ENCODE measurements around the gene TESMIN. TPM values are rescaled to one million over a fixed set of nuclear protein-coding genes. Genes with fewer than 3 reads are reported as not detected.

The TESMIN gene
- total RNA-seq, 1 donor from 2014 or later, result 1.1 TPM

DNA sequence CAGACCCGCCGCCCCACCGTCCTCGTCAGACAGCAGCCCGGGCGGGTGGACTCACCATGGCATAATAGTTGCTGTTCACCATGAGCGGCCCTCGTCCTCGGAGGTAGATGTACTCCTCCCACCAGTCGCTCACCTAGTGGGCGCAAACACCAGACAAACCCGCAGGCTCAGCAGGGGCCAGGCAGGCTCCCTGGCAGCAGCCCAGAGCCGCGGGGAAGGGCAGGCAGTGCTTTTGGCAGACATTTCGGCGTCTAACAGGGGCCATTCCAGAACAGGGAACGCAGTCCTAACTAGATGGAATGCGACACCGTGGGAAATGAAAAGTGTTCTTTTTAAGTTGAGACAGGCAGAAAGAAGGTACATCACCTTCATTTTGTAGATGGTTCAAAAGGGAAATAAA lies 45.5 kb upstream of the TESMIN start:
- Mint-ChIP-seq H3K27me3 (ENCODE audit: low read depth, unreplicated experiment) (peaks cover 15% of the 10 kb centered on the region), H3K9me3 (ENCODE audit: unreplicated experiment) (peaks cover 2% of the 10 kb centered on the region), H3K36me3 (ENCODE audit: low read depth, unreplicated experiment) (no peaks in the 10 kb centered on the region), H3K27ac (ENCODE audit: unreplicated experiment) (no peak overlapping the region), H3K4me3 (ENCODE audit: unreplicated experiment) (no peak overlapping the region), H3K4me1 (ENCODE audit: low read depth, unreplicated experiment) (no peaks in the 10 kb centered on the region)
- DNase-seq (ENCODE audit: low read depth) (peak; percentile 14), FAIRE-seq (no peak)
- Histone ChIP-seq H3K4me3 (ENCODE audit: insufficient read depth, low read depth, low read length) (no peak overlapping the region), H2AFZ (ENCODE audit: low read depth, low read length) (no peak overlapping the region), H3K9me3 (ENCODE audit: insufficient read depth, low read depth, low read length) (no peaks in the 10 kb centered on the region), H4K20me1 (ENCODE audit: insufficient read depth, low read length) (no peaks in the 10 kb centered on the region), H3K9ac (ENCODE audit: low read length) (no peak overlapping the region), H3K27ac (ENCODE audit: low read depth, low read length) (no peak overlapping the region), H3K36me3 (ENCODE audit: insufficient read depth, low read length) (no peaks in the 10 kb centered on the region), H3K79me2 (ENCODE audit: insufficient read depth, low read length) (no peaks in the 10 kb centered on the region), H3K27me3 (ENCODE audit: insufficient read depth, low read length) (no peaks in the 10 kb centered on the region), H3K4me2 (ENCODE audit: low read length) (no peak overlapping the region), H3K4me1 (ENCODE audit: insufficient read depth, low read length) (no peaks in the 10 kb centered on the region)
- TF ChIP-seq, protein P1, sequence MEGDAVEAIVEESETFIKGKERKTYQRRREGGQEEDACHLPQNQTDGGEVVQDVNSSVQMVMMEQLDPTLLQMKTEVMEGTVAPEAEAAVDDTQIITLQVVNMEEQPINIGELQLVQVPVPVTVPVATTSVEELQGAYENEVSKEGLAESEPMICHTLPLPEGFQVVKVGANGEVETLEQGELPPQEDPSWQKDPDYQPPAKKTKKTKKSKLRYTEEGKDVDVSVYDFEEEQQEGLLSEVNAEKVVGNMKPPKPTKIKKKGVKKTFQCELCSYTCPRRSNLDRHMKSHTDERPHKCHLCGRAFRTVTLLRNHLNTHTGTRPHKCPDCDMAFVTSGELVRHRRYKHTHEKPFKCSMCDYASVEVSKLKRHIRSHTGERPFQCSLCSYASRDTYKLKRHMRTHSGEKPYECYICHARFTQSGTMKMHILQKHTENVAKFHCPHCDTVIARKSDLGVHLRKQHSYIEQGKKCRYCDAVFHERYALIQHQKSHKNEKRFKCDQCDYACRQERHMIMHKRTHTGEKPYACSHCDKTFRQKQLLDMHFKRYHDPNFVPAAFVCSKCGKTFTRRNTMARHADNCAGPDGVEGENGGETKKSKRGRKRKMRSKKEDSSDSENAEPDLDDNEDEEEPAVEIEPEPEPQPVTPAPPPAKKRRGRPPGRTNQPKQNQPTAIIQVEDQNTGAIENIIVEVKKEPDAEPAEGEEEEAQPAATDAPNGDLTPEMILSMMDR (IDR thresholded peaks at IDR 0.05; ENCODE audit: insufficient read depth, low read depth, low read length), result no peak
- no peak for TF ChIP-seq EZH2 (IDR thresholded peaks at IDR 0.05; ENCODE audit: insufficient read depth, low read length)

DNA sequence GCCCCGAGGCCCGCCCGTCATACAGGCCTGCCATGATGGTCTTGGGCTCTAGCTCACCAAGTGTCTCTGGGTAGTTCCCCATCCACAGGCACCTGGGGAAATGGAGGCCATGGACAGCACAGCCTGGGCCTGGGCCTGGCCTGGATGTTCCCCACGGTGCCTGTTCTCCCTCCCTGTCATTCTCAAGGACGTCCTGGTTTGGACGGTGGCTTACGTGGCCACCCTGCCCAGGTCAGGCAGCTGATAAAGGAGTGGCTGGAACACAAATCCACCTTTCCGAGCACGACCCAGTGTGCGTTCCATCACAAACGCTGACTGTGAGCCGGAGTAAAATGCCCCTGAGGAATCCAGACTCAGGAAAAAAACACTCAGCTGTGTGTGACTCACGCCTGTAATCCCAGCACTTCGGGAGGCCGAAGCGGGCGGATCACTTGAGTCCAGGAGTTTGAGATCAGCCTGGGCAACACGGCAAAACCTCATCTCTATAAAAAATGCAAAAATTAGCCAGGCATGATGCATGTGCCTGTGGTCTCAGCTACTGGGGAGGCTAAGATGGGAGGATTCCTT lies 41.2 kb upstream of the TESMIN start:
- TF ChIP-seq, protein P1 (IDR thresholded peaks at IDR 0.05; ENCODE audit: insufficient read depth, low read depth, low read length), result no peak
- no peak for TF ChIP-seq EZH2 (IDR thresholded peaks at IDR 0.05; ENCODE audit: insufficient read depth, low read length)
- DNase-seq (ENCODE audit: low read depth) (peak; percentile 42), FAIRE-seq (no peak)
- no peak overlapping the region for H3K27ac ChIP-seq (ENCODE audit: low read depth, low read length)
- no peaks in the 10 kb centered on the region for H3K27me3 ChIP-seq (ENCODE audit: insufficient read depth, low read length)
- H3K36me3 Mint-ChIP-seq (ENCODE audit: low read depth, unreplicated experiment), result peaks cover 2% of the 10 kb centered on the region
- no peaks in the 10 kb centered on the region for H3K4me1 ChIP-seq (ENCODE audit: insufficient read depth, low read length)
- H2AFZ ChIP-seq (ENCODE audit: low read depth, low read length), result no peak overlapping the region
- H3K9ac ChIP-seq (ENCODE audit: low read length), result no peak overlapping the region
- H3K4me3 ChIP-seq (ENCODE audit: insufficient read depth, low read depth, low read length), result no peak overlapping the region
- H3K4me2 ChIP-seq (ENCODE audit: low read length), result no peak overlapping the region
- no peaks in the 10 kb centered on the region for H3K9me3 ChIP-seq (ENCODE audit: insufficient read depth, low read depth, low read length)
- no peaks in the 10 kb centered on the region for H4K20me1 ChIP-seq (ENCODE audit: insufficient read depth, low read length)
- no peaks in the 10 kb centered on the region for H3K36me3 ChIP-seq (ENCODE audit: insufficient read depth, low read length)
- no peaks in the 10 kb centered on the region for H3K9me3 Mint-ChIP-seq (ENCODE audit: unreplicated experiment)
- no peak overlapping the region for H3K27ac Mint-ChIP-seq (ENCODE audit: unreplicated experiment)
- no peaks in the 10 kb centered on the region for H3K4me1 Mint-ChIP-seq (ENCODE audit: low read depth, unreplicated experiment)
- H3K4me3 Mint-ChIP-seq (ENCODE audit: unreplicated experiment), result no peak overlapping the region
- H3K27me3 Mint-ChIP-seq (ENCODE audit: low read depth, unreplicated experiment), result peaks cover 4% of the 10 kb centered on the region
- no peaks in the 10 kb centered on the region for H3K79me2 ChIP-seq (ENCODE audit: insufficient read depth, low read length)

DNA sequence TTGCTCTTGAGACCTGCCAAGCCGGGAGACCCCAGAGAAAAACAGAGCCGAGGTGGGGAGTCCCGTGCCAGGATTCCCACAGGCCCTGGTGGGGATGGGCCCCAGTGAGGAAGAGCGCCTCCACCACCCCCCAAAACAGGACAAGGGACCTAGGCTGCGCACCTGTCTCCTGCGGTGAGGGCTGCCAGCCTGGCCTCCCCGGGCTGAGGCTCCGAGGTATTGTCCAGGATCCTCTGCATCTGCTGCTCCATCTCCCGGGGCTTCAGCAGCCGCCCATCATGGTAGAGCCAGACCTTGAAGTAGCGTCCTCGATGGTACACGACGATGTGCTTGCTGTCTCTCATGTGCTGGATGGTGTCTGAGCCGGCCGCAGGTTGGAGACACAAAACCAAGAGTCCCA lies 33.3 kb upstream of the TESMIN start:
- TF ChIP-seq EZH2 (IDR thresholded peaks at IDR 0.05; ENCODE audit: insufficient read depth, low read length), result no peak
- TF ChIP-seq, protein P1 (IDR thresholded peaks at IDR 0.05; ENCODE audit: insufficient read depth, low read depth, low read length), result no peak
- Histone ChIP-seq H3K9me3 (ENCODE audit: insufficient read depth, low read depth, low read length) (no peaks in the 10 kb centered on the region), H3K27me3 (ENCODE audit: insufficient read depth, low read length) (no peaks in the 10 kb centered on the region), H3K4me1 (ENCODE audit: insufficient read depth, low read length) (no peaks in the 10 kb centered on the region), H3K79me2 (ENCODE audit: insufficient read depth, low read length) (no peaks in the 10 kb centered on the region), H3K4me2 (ENCODE audit: low read length) (no peak overlapping the region), H4K20me1 (ENCODE audit: insufficient read depth, low read length) (no peaks in the 10 kb centered on the region), H3K27ac (ENCODE audit: low read depth, low read length) (no peak overlapping the region), H3K4me3 (ENCODE audit: insufficient read depth, low read depth, low read length) (no peak overlapping the region), H2AFZ (ENCODE audit: low read depth, low read length) (no peak overlapping the region), H3K36me3 (ENCODE audit: insufficient read depth, low read length) (no peaks in the 10 kb centered on the region), H3K9ac (ENCODE audit: low read length) (no peak overlapping the region)
- FAIRE-seq (no peak), DNase-seq (ENCODE audit: low read depth) (no peak)
- Mint-ChIP-seq H3K27me3 (ENCODE audit: low read depth, unreplicated experiment) (peaks cover 22% of the 10 kb centered on the region), H3K27ac (ENCODE audit: unreplicated experiment) (no peak overlapping the region), H3K9me3 (ENCODE audit: unreplicated experiment) (no peaks in the 10 kb centered on the region), H3K4me1 (ENCODE audit: low read depth, unreplicated experiment) (no peaks in the 10 kb centered on the region), H3K4me3 (ENCODE audit: unreplicated experiment) (no peak overlapping the region), H3K36me3 (ENCODE audit: low read depth, unreplicated experiment) (no peaks in the 10 kb centered on the region)
